ENCODE data around the gene SDF2.

DNA sequence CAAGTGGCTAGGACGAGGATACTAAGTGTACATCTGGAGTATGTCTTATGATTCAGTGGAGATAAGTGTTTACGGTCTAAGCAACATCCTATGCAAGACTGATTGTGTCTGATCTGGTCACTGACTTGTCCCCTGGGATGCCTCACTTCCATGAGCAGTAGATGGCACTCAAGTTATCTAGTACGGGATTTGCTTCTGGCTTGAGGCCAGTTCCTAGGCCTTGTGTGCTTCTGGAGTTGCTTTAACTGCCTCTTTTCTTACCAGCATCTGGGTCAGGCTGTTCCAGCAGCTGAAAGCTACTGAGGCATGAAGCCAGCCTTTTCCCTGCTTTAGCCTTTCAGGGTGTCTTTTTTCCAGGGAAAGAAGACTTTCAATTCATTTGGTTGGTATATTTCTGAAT, 23.3 kb upstream of the SDF2 start:
- TF ChIP-seq, protein P1, sequence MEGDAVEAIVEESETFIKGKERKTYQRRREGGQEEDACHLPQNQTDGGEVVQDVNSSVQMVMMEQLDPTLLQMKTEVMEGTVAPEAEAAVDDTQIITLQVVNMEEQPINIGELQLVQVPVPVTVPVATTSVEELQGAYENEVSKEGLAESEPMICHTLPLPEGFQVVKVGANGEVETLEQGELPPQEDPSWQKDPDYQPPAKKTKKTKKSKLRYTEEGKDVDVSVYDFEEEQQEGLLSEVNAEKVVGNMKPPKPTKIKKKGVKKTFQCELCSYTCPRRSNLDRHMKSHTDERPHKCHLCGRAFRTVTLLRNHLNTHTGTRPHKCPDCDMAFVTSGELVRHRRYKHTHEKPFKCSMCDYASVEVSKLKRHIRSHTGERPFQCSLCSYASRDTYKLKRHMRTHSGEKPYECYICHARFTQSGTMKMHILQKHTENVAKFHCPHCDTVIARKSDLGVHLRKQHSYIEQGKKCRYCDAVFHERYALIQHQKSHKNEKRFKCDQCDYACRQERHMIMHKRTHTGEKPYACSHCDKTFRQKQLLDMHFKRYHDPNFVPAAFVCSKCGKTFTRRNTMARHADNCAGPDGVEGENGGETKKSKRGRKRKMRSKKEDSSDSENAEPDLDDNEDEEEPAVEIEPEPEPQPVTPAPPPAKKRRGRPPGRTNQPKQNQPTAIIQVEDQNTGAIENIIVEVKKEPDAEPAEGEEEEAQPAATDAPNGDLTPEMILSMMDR (conservative IDR thresholded peaks at IDR 0.05 in 1 of 2, IDR thresholded peaks at IDR 0.05 in 1 of 2; ENCODE audit: extremely low read depth in 1 of 2, insufficient read depth in 1 of 2, low read depth in 1 of 2, low read length in 2 of 2) = no peak
- TF ChIP-seq EZH2 (IDR thresholded peaks at IDR 0.05; ENCODE audit: borderline replicate concordance, low read length) = no peak

Measured in mammary epithelial cell (primary cell).